RPMI8226 (cell line): ENCODE data around the gene TSPAN11.

Source experiments
- DNase-seq: peaks from one replicate; pipeline ENCODE4 v3.0.0-alpha.2; 2015

The TSPAN11 gene

GRCh38 chr12:30962047-30962446, 35.5 kb downstream of the TSPAN11 start:
- no peak for DNase-seq

GRCh38 chr12:30963709-30964564, 37.4 kb downstream of the TSPAN11 start:
- no peak for DNase-seq

GRCh38 chr12:30964896-30965612, 38.5 kb downstream of the TSPAN11 start:
- no peak for DNase-seq

GRCh38 chr12:30965613-30965985, 39.1 kb downstream of the TSPAN11 start:
- peak; percentile 28 for DNase-seq

- no peak for DNase-seq
These were observed 40.5 kb downstream of the TSPAN11 start for GRCh38 chr12:30967026-30967425.

GRCh38 chr12:30968211-30968610, 41.7 kb downstream of the TSPAN11 start:
- DNase-seq, result no peak

GRCh38 chr12:30969006-30969405, 42.5 kb downstream of the TSPAN11 start:
- no peak for DNase-seq

- no peak for DNase-seq
These were observed 43.3 kb downstream of the TSPAN11 start for GRCh38 chr12:30969606-30970395.

- DNase-seq, result no peak
These were observed 44.1 kb downstream of the TSPAN11 start for GRCh38 chr12:30970559-30971197.

- DNase-seq, result no peak
These were observed 45.5 kb downstream of the TSPAN11 start for GRCh38 chr12:30972035-30972434.

- no peak for DNase-seq
These were observed 46.6 kb downstream of the TSPAN11 start for GRCh38 chr12:30973175-30973574.

GRCh38 chr12:30973830-30974229, 47.3 kb downstream of the TSPAN11 start:
- no peak for DNase-seq

- DNase-seq, result no peak
These were observed 48.4 kb downstream of the TSPAN11 start for GRCh38 chr12:30974746-30975500.

GRCh38 chr12:30975581-30975980, 49.0 kb downstream of the TSPAN11 start:
- no peak for DNase-seq

GRCh38 chr12:30976206-30976605, 49.7 kb downstream of the TSPAN11 start:
- DNase-seq, result no peak

- DNase-seq, result no peak
These were observed 50.6 kb downstream of the TSPAN11 start for GRCh38 chr12:30977124-30977523.

- no peak for DNase-seq
These were observed 51.2 kb downstream of the TSPAN11 start for GRCh38 chr12:30977537-30978349.

- no peak for DNase-seq
These were observed 52.1 kb downstream of the TSPAN11 start for GRCh38 chr12:30978639-30979038.

- no peak for DNase-seq
These were observed 53.1 kb downstream of the TSPAN11 start for GRCh38 chr12:30979371-30980259.
